ENCODE data around the gene HECW1. TPM values are rescaled to one million over a fixed set of nuclear protein-coding genes. Genes with fewer than 3 reads are reported as not detected.
A peak's percentile ranks its signal among the peaks of the same experiment; 100 is the strongest.

HECW1 gene
- total and polyA plus RNA-seq, 2 of the 8 experiments (the other 6 are each of a cell fraction or from before 2014, with no cell fraction given) = 2.9 to 12.7 TPM

DNA sequence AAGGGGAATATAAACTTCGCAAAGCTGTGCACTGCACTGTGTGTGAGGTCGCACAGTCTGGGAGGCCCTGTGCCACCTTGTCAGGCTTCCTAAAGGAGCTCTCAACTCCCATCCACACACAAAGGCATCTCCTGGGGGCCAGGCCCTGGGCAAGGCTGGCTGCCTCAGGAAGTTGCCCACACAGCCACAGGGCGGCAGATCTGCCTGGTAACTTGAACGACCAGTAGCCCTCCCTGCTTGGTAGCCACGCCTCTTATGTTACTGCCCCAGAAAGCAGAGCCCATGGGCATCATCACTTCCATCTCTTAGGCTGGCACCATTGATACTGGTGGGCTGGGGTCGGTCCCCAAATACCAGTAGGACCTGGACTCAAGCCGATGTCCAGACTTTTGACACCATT is 82.8 kb downstream of the HECW1 start (continued):
- TF ChIP-seq, protein P1, sequence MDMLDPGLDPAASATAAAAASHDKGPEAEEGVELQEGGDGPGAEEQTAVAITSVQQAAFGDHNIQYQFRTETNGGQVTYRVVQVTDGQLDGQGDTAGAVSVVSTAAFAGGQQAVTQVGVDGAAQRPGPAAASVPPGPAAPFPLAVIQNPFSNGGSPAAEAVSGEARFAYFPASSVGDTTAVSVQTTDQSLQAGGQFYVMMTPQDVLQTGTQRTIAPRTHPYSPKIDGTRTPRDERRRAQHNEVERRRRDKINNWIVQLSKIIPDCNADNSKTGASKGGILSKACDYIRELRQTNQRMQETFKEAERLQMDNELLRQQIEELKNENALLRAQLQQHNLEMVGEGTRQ (IDR thresholded peaks at IDR 0.05; ENCODE audit: low read length) = no peak
- no peak for TF ChIP-seq FOSL1 (IDR thresholded peaks at IDR 0.05; ENCODE audit: insufficient read depth, low read depth, low read length)
- no peak for TF ChIP-seq SIN3A (conservative IDR thresholded peaks at IDR 0.05 in 1 of 2, IDR thresholded peaks at IDR 0.05 in 1 of 2; ENCODE audit: low read depth in 1 of 2, low read length in 2 of 2)
- TF ChIP-seq CTCF (IDR thresholded peaks at IDR 0.05; ENCODE audit: control extremely low read depth in 1 of 3, insufficient read depth in 1 of 3, low read depth in 1 of 3, low read length in 3 of 3) = peak in 1 of 3 experiments; percentile 11; a peak in 1 of 4 replicates

Data from H1 (cell line).